ENCODE measurements around the gene SPATA31C1. TPM values are rescaled to one million over a fixed set of nuclear protein-coding genes. Genes with fewer than 3 reads are reported as not detected.
"Not testable (repeated sequence)": the region's sequence is repeated elsewhere in the genome, so short reads cannot be mapped to it uniquely, and the experiment has no call there.

The SPATA31C1 gene
- total RNA-seq = not detected

DNA sequence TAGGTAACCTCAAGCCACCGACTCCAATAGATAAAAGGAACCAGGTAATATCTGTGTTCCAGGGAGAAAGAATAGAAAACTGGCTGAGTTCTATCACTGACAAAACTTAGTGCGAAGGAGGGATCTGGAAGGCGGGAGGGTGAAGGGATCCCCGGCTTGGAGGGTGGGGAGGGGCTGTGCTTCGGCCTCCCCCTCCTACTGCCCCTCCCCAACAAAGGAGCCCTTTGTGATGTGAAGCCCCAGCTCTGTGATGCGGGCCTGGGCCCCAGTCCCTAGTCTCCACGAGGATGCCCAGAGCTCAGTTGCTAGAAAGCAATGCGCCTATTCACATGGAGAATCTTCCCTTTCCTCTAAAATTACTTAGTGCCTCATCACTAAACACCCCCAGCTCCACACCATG is at the start of gene SPATA31C1:
Gene SPATA31C1 (plus strand): TSS at position 301 of the 400 bp plus-strand sequence.
- intact Hi-C loops (cut with DNase I); H3K9me3 ChIP-seq; H3K27me3 ChIP-seq; H3K27ac ChIP-seq (replicated peaks in 1 of 4); H3K4me3 ChIP-seq; H3K4me1 ChIP-seq; DNase-seq (ENCODE audit: extremely low spot score); H3K36me3 ChIP-seq: not testable (repeated sequence)
- WGBS = no CpG with 5 or more reads among the region's 8 CpGs

DNA sequence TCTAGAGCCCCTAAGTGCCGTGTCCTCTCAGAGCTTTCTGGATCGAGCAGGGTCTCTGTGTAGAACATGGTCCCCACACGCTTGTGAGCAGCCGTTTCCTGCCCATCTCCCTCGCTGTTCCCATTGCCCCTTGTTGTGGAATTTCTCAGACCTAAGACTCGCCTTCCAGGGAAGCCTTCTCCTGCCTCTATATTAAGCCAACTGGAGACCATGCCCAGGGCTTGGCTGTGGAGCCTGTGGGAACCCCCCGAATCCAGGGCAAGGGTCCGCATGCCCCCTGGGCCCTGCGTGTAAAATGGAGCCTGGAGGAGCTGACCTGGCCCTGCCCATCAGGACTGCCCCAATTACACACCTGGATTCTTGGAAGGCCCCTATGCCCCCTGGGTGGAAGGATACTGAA is 49.6 kb upstream of the SPATA31C1 start:
- Histone ChIP-seq H3K4me3 (no peak overlapping the region), H3K9me3 (no peaks in the 10 kb centered on the region), H3K36me3 (no peaks in the 10 kb centered on the region), H3K27me3 (no peaks in the 10 kb centered on the region), H3K4me1 (peaks cover 0 to 15% (median 13%) of the 10 kb centered on the region in 4 donors), H3K27ac (replicated peaks in 1 of 4) (no peak overlapping the region)
- no peak for DNase-seq (ENCODE audit: extremely low spot score)
- TF ChIP-seq POLR2A (IDR thresholded peaks at IDR 0.05; ENCODE audit: low read depth) = no peak
- intact Hi-C loops (cut with DNase I) = no loop called here
- WGBS = 96% methylated on average over 7 of the region's 9 CpGs

DNA sequence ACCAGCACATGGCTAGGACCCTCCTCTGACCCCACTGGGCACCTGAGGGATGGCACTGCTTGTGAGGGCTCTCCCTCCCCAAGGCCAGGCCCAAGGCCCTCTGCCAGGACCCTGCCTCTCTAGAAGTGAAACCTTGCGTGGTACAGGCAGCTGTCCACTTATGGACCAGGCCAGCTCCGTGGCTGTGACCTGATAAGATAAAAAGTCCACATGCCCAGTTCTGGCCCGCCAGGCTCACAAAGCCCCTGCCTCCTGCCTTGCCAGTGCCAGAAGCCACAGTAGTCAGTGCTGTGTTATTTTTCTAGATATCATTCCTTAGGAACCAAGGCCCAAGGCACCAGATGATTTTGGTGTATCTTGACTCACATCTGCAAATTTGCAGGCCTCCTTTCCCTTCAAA is 49.1 kb upstream of the SPATA31C1 start:
- TF ChIP-seq POLR2AphosphoS5 (IDR thresholded peaks at IDR 0.05) (no peak), POLR2A (IDR thresholded peaks at IDR 0.05; ENCODE audit: low read depth) (no peak), EP300 (IDR thresholded peaks at IDR 0.05) (no peak)
- TF ChIP-seq, protein P1, sequence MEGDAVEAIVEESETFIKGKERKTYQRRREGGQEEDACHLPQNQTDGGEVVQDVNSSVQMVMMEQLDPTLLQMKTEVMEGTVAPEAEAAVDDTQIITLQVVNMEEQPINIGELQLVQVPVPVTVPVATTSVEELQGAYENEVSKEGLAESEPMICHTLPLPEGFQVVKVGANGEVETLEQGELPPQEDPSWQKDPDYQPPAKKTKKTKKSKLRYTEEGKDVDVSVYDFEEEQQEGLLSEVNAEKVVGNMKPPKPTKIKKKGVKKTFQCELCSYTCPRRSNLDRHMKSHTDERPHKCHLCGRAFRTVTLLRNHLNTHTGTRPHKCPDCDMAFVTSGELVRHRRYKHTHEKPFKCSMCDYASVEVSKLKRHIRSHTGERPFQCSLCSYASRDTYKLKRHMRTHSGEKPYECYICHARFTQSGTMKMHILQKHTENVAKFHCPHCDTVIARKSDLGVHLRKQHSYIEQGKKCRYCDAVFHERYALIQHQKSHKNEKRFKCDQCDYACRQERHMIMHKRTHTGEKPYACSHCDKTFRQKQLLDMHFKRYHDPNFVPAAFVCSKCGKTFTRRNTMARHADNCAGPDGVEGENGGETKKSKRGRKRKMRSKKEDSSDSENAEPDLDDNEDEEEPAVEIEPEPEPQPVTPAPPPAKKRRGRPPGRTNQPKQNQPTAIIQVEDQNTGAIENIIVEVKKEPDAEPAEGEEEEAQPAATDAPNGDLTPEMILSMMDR (IDR thresholded peaks at IDR 0.05) = no peak
- Histone ChIP-seq H3K4me3 (no peak overlapping the region), H3K9me3 (no peaks in the 10 kb centered on the region), H3K4me1 (peaks cover 0 to 18% (median 14%) of the 10 kb centered on the region in 4 donors), H3K36me3 (no peaks in the 10 kb centered on the region), H3K27me3 (no peaks in the 10 kb centered on the region), H3K27ac (replicated peaks in 1 of 4) (no peak overlapping the region)
- DNase-seq (ENCODE audit: extremely low spot score) = no peak
- intact Hi-C loops (cut with DNase I) = no loop called here
- WGBS = 82% methylated on average over 3 of the region's 3 CpGs

DNA sequence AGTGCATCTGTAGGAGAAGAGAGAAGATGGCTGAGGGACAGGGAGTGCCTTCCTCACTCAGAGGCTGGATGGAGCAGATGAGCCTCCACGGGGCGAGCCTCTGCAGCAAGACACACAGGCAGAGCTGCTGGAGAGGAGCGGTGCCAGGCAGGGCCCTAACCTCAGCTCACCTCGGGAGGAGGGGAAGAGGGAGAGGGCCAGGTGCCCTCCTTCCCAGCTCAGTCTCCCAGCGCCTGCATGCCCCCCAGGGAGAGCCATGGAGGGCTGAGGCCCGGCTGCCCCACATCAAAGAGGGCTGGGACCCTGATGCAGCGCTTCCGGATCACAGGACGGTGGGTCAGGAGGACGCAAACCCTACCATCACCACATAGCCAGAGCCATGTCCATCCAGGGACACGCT is 48.7 kb upstream of the SPATA31C1 start:
- no peak for DNase-seq (ENCODE audit: extremely low spot score)
- intact Hi-C loops (cut with DNase I) = no loop called here
- Histone ChIP-seq H3K9me3 (no peaks in the 10 kb centered on the region), H3K4me3 (no peak overlapping the region), H3K27ac (replicated peaks in 1 of 4) (no peak overlapping the region), H3K36me3 (no peaks in the 10 kb centered on the region), H3K4me1 (peaks cover 0 to 23% (median 14%) of the 10 kb centered on the region in 4 donors), H3K27me3 (no peaks in the 10 kb centered on the region)
- TF ChIP-seq EP300 (IDR thresholded peaks at IDR 0.05) = no peak
- WGBS = 93% methylated on average over 11 of the region's 11 CpGs

DNA sequence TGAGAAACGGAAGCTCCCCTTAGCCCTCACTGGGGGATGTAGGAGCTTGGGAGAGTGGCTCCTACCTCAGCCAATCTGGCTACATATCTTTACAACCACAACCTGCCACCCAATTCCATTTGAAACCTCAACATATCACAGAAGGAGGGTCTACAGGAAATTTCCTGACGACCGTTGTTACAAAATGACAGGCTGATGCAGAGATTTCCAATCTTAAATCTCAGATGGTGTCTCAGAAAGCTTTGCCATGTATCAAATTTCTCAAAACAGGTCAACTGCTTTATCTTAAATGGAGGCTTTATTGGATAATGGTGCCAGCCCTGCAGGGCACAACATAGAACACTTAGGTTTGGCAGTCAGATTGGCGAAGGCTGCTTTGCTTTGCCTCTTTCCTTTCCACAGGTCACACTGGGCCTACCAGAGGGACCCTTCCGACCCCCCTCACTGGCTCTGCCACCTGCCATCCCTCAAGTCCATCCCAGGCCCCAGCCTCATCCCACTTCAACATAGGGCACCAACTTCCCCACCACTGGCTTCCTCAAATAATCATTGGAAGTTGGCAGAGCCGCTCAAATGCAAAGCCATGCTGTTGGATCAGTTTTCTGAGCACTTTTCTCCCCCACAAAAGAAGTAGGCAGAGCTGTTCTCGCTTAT is 46.2 kb upstream of the SPATA31C1 start:
- no peak overlapping the region for H3K27ac ChIP-seq (replicated peaks in 1 of 4)
- 83% methylated on average over 7 of the region's 7 CpGs for WGBS
- no peaks in the 10 kb centered on the region for H3K36me3 ChIP-seq
- no peaks in the 10 kb centered on the region for H3K9me3 ChIP-seq
- H3K4me1 ChIP-seq = peaks cover 0 to 26% (median 14%) of the 10 kb centered on the region in 4 donors
- H3K4me3 ChIP-seq = no peak overlapping the region
- intact Hi-C loops (cut with DNase I) = no loop called here
- TF ChIP-seq POLR2AphosphoS5 (IDR thresholded peaks at IDR 0.05) = no peak
- TF ChIP-seq POLR2A (IDR thresholded peaks at IDR 0.05; ENCODE audit: low read depth) = no peak
- no peak for TF ChIP-seq EP300 (IDR thresholded peaks at IDR 0.05)
- TF ChIP-seq, protein P1 (IDR thresholded peaks at IDR 0.05) = no peak
- no peaks in the 10 kb centered on the region for H3K27me3 ChIP-seq
- DNase-seq (ENCODE audit: extremely low spot score) = no peak

DNA sequence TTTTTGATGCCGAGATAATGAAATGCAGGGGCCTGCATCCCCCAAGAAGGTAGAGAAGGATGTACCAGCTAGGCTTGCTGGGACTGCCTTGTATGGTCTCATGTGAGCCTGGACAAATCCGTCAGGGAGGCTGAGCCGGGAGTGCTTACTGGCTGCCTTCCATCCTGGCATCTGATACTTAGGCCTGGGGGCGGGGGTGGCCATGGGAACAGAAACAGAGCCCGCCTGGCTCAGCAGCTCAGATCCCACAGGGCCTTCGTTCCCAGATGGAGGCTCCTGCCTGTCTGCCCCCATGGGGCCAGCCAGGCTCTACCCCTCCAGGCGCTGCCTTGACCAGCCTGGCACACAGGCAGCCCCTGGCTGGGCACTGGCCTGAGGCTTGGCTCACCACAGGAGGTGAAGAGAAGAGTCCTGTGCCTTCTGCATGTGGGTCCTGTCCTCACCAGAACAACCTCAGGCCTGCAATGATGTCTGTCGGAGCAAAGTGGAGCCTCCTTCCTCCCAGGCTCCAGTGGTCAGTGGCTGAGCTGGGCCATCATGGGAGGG is 45.6 kb upstream of the SPATA31C1 start:
- no peak overlapping the region for H3K4me3 ChIP-seq
- no peak for DNase-seq (ENCODE audit: extremely low spot score)
- no peak overlapping the region for H3K27ac ChIP-seq (replicated peaks in 1 of 4)
- H3K36me3 ChIP-seq = no peaks in the 10 kb centered on the region
- H3K4me1 ChIP-seq = peaks cover 0 to 26% (median 14%) of the 10 kb centered on the region in 4 donors
- WGBS = 55% methylated on average over 6 of the region's 8 CpGs
- no peaks in the 10 kb centered on the region for H3K27me3 ChIP-seq
- no peaks in the 10 kb centered on the region for H3K9me3 ChIP-seq
- TF ChIP-seq POLR2AphosphoS5 (IDR thresholded peaks at IDR 0.05) = peak in 1 of 2 donors; percentile 5
- TF ChIP-seq, protein P1 (IDR thresholded peaks at IDR 0.05) = no peak
- intact Hi-C loops (cut with DNase I) = no loop called here

Measured in esophagus muscularis mucosa (tissue), 4 donors.